Pancreas (tissue), 10 donors: ENCODE results near the gene IL1RL2. TPM values are rescaled to one million over a fixed set of nuclear protein-coding genes. Genes with fewer than 3 reads are reported as not detected.

Experiments used
- ATAC-seq, 4 donors: fragments of 200-7000 bp; cut with Tn5 transposase; one replicate each; pipeline versions ENCODE4 v1.8.0 to v1.9.1; 2020; ENCODE audit warnings: mild to moderate bottlenecking in 4 of 4, moderate library complexity in 4 of 4
- DNase-seq, 6 donors: peaks; one replicate each; pipeline ENCODE4 v3.0.0-alpha.2; 2020
- FAIRE-seq: peaks from 2 replicates; lab custom pipeline; 2012; peaks lifted over from hg19 to GRCh38; lab: Jason Lieb, UNC
- H3K27ac ChIP-seq, 4 donors: fragments of 200-600 bp; sonication (generic); 1 replicate in 3 of 4; 2 replicates in 1 of 4; pipeline versions ENCODE4 v1.5.0 to v1.8.0; 2020
- H3K27me3 ChIP-seq, 4 donors: fragments of 200-600 bp; one replicate each; pipeline ENCODE4 v1.8.0; 2021
- H3K36me3 ChIP-seq, 3 donors: fragments of 200-600 bp; sonication (generic) in 1 of 3; one replicate each; pipeline versions ENCODE4 v1.5.0 to v1.8.0; 2020 to 2021
- H3K4me1 ChIP-seq, 3 donors: fragments of 200-600 bp; one replicate each; pipeline ENCODE4 v1.8.0; 2021
- H3K4me3 ChIP-seq, 4 donors: fragments of 200-600 bp; sonication (generic) in 2 of 4; one replicate each; pipeline versions ENCODE4 v1.5.0 to v1.8.0; 2020 to 2021
- H3K9me3 ChIP-seq, 4 donors: fragments of 200-600 bp; one replicate each; pipeline ENCODE4 v1.8.0; 2021
- whole genome bisulfite sequencing, 2 donors: extraction: QIAGEN DNeasy Blood & Tissue Kit; methylation state at CpG; one replicate each; pipeline ENCODE4 v1.1.7; 2013; 5-methylcytosine and 5-hydroxymethylcytosine counted together
- intact Hi-C, 3 donors: fragments of 100-400 bp; cut with DNase I; formaldehyde crosslinking; loops; one replicate each; pipeline versions ENCODE4 v1.11.1 to v1.14.2; 2022
- polyA plus RNA-seq, 2 donors: library from polyadenylated mRNA; stranded (reverse); fragments of 200-250 nt; gene quantifications; one replicate each; pipeline ENCODE4 v1.2.3, GENCODE V29; 2013
- total RNA-seq, 6 donors: library from RNA; stranded (reverse); fragmentation: NEBNext Ultra II Directional in 4 of 6; extraction: Animal tissue kit (Norgen Biotek cat#: 25700) in 4 of 6; gene quantifications; one replicate each; pipeline versions ENCODE4 v1.2.1 to v1.2.4, GENCODE V29; 2021 to 2023
- TF ChIP-seq, protein P1 (sequence below), 4 donors: fragments of 200-600 bp; sonication (generic) in 3 of 4; IDR thresholded peaks; one replicate each; pipeline versions ENCODE4 v1.5.0 to v1.8.0; 2021; ENCODE audit warnings: antibody characterized with exemption in 4 of 4
- donor health status: healthy with polysubstance abuse.
- donor health status: DM: no; HTN: no; CAD: no; lungs with moderate emphysema.
- donor health status: DM: no; HTN: no; CAD: no.
- donor health status: control.
- donor health status: control.
- donor health status: Bipolar disorder and iron deficiency.
- donor health status: DM: yes; HTN: yes; CAD: no.
- donor health status: DM: no; HTN: no; CAD: no.
- donor health status: DM: no; HTN: no; CAD: no.
- donor health status: DM: yes; HTN: yes; CAD: no.

The IL1RL2 gene
- total and polyA plus RNA-seq, 8 donors: 0.12 to 1.2 (median 0.34) TPM

DNA sequence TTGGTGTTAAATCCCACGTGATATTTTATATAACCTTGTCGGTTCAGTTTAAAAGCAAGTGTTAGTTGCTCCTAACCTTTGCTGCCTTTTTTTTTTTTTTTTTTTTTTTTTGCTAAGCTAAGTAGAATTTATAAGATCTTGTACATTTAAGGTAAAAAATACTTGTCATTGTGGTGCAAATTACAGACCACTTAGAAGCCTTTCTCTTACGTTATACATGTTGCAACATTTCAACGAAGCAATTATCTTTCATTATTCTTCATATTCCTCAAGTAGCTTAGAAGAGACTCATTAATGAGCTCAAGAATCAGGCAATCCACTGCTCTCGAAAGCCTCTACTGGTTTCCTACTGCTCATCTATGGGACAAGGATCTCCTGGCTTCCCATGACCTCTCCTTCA lies 14.9 kb upstream of the IL1RL2 start:
- FAIRE-seq: no peak
- no peak for ATAC-seq
- Histone ChIP-seq H3K27me3 (no peaks in the 10 kb centered on the region), H3K9me3 (no peaks in the 10 kb centered on the region), H3K4me3 (no peak overlapping the region), H3K27ac (no peak overlapping the region), H3K36me3 (peaks cover 0 to 51% (median 16%) of the 10 kb centered on the region in 3 donors), H3K4me1 (peaks cover 0 to under 1% (median 0%) of the 10 kb centered on the region in 3 donors)
- TF ChIP-seq, protein P1, sequence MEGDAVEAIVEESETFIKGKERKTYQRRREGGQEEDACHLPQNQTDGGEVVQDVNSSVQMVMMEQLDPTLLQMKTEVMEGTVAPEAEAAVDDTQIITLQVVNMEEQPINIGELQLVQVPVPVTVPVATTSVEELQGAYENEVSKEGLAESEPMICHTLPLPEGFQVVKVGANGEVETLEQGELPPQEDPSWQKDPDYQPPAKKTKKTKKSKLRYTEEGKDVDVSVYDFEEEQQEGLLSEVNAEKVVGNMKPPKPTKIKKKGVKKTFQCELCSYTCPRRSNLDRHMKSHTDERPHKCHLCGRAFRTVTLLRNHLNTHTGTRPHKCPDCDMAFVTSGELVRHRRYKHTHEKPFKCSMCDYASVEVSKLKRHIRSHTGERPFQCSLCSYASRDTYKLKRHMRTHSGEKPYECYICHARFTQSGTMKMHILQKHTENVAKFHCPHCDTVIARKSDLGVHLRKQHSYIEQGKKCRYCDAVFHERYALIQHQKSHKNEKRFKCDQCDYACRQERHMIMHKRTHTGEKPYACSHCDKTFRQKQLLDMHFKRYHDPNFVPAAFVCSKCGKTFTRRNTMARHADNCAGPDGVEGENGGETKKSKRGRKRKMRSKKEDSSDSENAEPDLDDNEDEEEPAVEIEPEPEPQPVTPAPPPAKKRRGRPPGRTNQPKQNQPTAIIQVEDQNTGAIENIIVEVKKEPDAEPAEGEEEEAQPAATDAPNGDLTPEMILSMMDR (IDR thresholded peaks at IDR 0.05): no peak
- intact Hi-C loops: no loop called here
- no peak for DNase-seq
- 90 to 92% methylated on average over 5 of the region's 5 CpGs for WGBS, 2 donors

DNA sequence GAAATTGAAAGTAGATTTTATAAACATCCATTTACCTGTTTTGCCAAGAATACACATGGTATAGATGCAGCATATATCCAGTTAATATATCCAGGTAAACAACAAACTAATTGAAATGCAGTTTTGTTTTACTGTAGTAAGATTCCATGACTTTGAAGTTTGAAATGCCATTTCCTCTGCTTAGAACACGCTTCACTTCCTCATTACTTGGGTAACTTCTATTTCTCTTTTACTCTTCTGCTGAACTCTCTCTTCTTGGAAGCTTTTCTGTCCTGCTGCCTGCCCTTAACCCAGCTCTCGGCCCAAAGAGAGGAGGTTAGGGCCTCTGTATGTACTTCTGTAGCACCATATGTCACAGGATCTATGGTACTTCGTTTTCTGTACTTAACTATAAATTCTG lies 14.1 kb upstream of the IL1RL2 start:
- Histone ChIP-seq H3K27ac (no peak overlapping the region), H3K36me3 (peaks cover 0 to 54% (median 16%) of the 10 kb centered on the region in 3 donors), H3K4me3 (no peak overlapping the region), H3K4me1 (no peaks in the 10 kb centered on the region), H3K9me3 (no peaks in the 10 kb centered on the region), H3K27me3 (no peaks in the 10 kb centered on the region)
- FAIRE-seq (no peak), DNase-seq (no peak), ATAC-seq (no peak)
- TF ChIP-seq, protein P1 (IDR thresholded peaks at IDR 0.05): no peak
- 81 to 83% methylated on average over 3 of the region's 3 CpGs for WGBS, 2 donors
- intact Hi-C loops: no loop called here

DNA sequence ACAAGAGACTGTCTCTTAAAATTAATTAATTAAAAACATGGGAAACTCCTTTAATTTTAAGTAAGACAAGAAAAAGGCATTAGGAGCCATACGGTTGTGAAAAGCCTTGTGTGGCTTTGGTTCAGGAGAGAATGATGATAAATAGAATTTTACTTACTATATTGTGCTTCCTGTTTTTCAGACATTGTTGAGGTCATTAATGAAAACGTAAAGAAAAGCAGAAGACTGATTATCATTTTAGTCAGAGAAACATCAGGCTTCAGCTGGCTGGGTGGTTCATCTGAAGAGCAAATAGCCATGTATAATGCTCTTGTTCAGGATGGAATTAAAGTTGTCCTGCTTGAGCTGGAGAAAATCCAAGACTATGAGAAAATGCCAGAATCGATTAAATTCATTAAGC lies 10.7 kb upstream of the IL1RL2 start:
- TF ChIP-seq, protein P1 (IDR thresholded peaks at IDR 0.05): no peak
- 86 to 89% methylated on average over 3 of the region's 3 CpGs for WGBS, 2 donors
- Histone ChIP-seq H3K36me3 (peaks cover 0 to 47% (median 11%) of the 10 kb centered on the region in 3 donors), H3K4me1 (peaks cover 0 to 3% (median 0%) of the 10 kb centered on the region in 3 donors), H3K27me3 (no peaks in the 10 kb centered on the region), H3K9me3 (no peaks in the 10 kb centered on the region), H3K27ac (no peak overlapping the region), H3K4me3 (no peak overlapping the region)
- intact Hi-C loops: no loop called here
- no peak for DNase-seq
- no peak for ATAC-seq
- FAIRE-seq: no peak

DNA sequence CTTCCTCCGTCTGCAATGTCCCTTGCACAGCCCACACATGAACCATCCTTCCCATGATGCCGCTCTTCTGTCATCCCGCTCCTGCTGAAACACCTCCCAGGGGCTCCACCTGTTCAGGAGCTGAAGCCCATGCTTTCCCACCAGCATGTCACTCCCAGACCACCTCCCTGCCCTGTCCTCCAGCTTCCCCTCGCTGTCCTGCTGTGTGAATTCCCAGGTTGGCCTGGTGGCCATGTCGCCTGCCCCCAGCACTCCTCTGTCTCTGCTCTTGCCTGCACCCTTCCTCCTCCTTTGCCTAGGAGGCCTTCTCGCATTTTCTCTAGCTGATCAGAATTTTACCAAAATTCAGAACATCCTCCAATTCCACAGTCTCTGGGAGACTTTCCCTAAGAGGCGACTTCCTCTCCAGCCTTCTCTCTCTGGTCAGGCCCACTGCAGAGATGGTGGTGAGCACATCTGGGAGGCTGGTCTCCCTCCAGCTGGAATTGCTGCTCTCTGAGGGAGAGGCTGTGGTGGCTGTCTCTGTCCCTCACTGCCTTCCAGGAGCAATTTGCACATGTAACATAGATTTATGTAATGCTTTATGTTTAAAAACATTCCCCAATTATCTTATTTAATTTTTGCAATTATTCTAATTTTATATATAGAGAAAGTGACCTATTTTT lies 8.9 kb upstream of the IL1RL2 start:
- Histone ChIP-seq H3K36me3 (peaks cover 0 to 31% (median 3%) of the 10 kb centered on the region in 3 donors), H3K27me3 (no peaks in the 10 kb centered on the region), H3K27ac (no peak overlapping the region), H3K4me1 (peaks cover 0 to 3% (median 0%) of the 10 kb centered on the region in 3 donors), H3K9me3 (no peaks in the 10 kb centered on the region), H3K4me3 (no peak overlapping the region)
- no peak for DNase-seq
- ATAC-seq: no peak
- 83 to 88% methylated on average over 7 of the region's 7 CpGs for WGBS, 2 donors
- TF ChIP-seq, protein P1 (IDR thresholded peaks at IDR 0.05): no peak
- no peak for FAIRE-seq
- intact Hi-C loops: no loop called here

DNA sequence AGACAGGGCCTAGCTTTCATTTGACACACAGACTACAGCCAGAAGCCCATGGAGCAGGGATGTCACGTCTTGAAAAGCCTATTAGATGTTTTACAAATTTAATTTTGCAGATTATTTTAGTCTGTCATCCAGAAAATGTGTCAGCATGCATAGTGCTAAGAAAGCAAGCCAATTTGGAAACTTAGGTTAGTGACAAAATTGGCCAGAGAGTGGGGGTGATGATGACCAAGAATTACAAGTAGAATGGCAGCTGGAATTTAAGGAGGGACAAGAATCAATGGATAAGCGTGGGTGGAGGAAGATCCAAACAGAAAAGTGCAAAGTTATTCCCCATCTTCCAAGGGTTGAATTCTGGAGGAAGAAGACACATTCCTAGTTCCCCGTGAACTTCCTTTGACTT lies 7.8 kb upstream of the IL1RL2 start:
- intact Hi-C loops: no loop called here
- TF ChIP-seq, protein P1 (IDR thresholded peaks at IDR 0.05): no peak
- no peak overlapping the region for H3K27ac ChIP-seq
- 81% methylated on average over 3 of the region's 3 CpGs for WGBS, 2 donors
- peaks cover 0 to 3% (median 0%) of the 10 kb centered on the region in 3 donors for H3K4me1 ChIP-seq
- no peak overlapping the region for H3K4me3 ChIP-seq
- FAIRE-seq (no peak), ATAC-seq (no peak), DNase-seq (no peak)
- no peaks in the 10 kb centered on the region for H3K27me3 ChIP-seq
- no peaks in the 10 kb centered on the region for H3K9me3 ChIP-seq
- H3K36me3 ChIP-seq: peaks cover 0 to 28% (median 3%) of the 10 kb centered on the region in 3 donors
